GM23248 (cell line): Measurements from ENCODE around the gene KCNK5.

ENCODE experiments used
- EZH2 ChIP-seq: fragments of 200-600 bp; sonication (generic); IDR thresholded peaks from 2 replicates; pipeline ENCODE4 v1.6.1; 2018; ENCODE audit warnings: antibody characterized with exemption, mild to moderate bottlenecking; ENCODE audit not compliant: insufficient read depth, poor library complexity, severe bottlenecking
- EZH2phosphoT487 ChIP-seq: fragments of 200-600 bp; sonication (generic); IDR thresholded peaks from 2 replicates; pipeline ENCODE4 v1.6.1; 2018; ENCODE audit warnings: antibody characterized with exemption, moderate library complexity, mild to moderate bottlenecking, low read depth; ENCODE audit not compliant: insufficient read depth

DNA sequence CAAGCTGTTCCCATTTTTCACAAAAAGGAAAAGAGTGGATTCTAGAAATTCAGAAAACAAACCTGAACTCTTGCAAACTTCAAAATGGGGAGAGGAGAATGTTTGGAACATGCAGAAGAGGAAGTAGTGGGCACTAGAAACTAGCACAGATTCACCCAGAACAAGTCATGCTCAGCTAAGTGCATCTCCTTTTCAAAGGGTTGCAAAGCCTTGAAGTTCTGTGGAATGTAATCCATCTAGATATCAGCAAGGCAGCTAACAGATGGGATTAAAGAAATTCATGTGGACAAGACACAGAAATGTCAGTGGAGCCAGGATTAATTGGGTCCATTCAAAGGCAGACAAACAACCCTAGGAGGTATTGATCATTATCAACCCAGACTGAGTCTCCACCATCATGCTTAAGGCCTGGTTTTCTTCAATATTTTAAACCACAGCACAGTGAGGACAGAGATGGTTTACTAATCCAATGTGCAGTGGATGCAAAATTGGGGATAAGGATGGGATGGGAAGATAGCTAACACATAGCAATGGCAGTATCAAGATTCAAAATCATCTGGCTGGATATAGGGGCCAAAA lies 31.3 kb downstream of the KCNK5 start:
- TF ChIP-seq EZH2: no peak
- no peak for TF ChIP-seq EZH2phosphoT487
